Nephron (organoid): Measurements from ENCODE around the gene SPG7.

ENCODE experiments used
- H3K27ac Mint-ChIP-seq, 3 experiments: 2 replicates each; pipeline ENCODE4 v1.8.0; 2020; ENCODE audit warnings: mixed read lengths in 3 of 3, mild to moderate bottlenecking in 2 of 3, moderate library complexity in 1 of 3
- H3K27me3 Mint-ChIP-seq: 2 replicates; pipeline ENCODE4 v1.8.0; 2021; ENCODE audit warnings: low read depth, mild to moderate bottlenecking, moderate library complexity, mixed read lengths
- H3K36me3 Mint-ChIP-seq: 2 replicates; pipeline ENCODE4 v1.8.0; 2020; ENCODE audit warnings: low read depth, mixed read lengths
- H3K4me1 Mint-ChIP-seq: 2 replicates; pipeline ENCODE4 v1.8.0; 2020; ENCODE audit warnings: mixed read lengths
- H3K4me3 Mint-ChIP-seq, 3 experiments: 2 replicates each; pipeline ENCODE4 v1.8.0; 2020; ENCODE audit warnings: mild to moderate bottlenecking in 3 of 3, mixed read lengths in 3 of 3, moderate library complexity in 2 of 3
- H3K9me3 Mint-ChIP-seq: 2 replicates; pipeline ENCODE4 v1.8.0; 2020; ENCODE audit warnings: mixed read lengths
- TF ChIP-seq, protein P1 (sequence below), 3 experiments: fragments of 200-600 bp; sonication (generic); IDR thresholded peaks; one replicate each; pipeline ENCODE4 v1.5.0; 2021; ENCODE audit warnings: antibody characterized with exemption in 3 of 3; ENCODE audit not compliant: unreplicated experiment in 3 of 3

SPG7 gene

GRCh38 chr16:89581861-89582563 lies 73.8 kb downstream of the SPG7 start:
- Mint-ChIP-seq H3K27ac (no peak overlapping the region), H3K4me3 (no peak overlapping the region), H3K9me3 (no peaks in the 10 kb centered on the region), H3K4me1 (no peaks in the 10 kb centered on the region), H3K36me3 (no peaks in the 10 kb centered on the region), H3K27me3 (peaks cover 15% of the 10 kb centered on the region)
- TF ChIP-seq, protein P1, sequence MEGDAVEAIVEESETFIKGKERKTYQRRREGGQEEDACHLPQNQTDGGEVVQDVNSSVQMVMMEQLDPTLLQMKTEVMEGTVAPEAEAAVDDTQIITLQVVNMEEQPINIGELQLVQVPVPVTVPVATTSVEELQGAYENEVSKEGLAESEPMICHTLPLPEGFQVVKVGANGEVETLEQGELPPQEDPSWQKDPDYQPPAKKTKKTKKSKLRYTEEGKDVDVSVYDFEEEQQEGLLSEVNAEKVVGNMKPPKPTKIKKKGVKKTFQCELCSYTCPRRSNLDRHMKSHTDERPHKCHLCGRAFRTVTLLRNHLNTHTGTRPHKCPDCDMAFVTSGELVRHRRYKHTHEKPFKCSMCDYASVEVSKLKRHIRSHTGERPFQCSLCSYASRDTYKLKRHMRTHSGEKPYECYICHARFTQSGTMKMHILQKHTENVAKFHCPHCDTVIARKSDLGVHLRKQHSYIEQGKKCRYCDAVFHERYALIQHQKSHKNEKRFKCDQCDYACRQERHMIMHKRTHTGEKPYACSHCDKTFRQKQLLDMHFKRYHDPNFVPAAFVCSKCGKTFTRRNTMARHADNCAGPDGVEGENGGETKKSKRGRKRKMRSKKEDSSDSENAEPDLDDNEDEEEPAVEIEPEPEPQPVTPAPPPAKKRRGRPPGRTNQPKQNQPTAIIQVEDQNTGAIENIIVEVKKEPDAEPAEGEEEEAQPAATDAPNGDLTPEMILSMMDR (IDR thresholded peaks at IDR 0.05; ENCODE audit: unreplicated experiment in 3 of 3), result no peak

- Mint-ChIP-seq H3K9me3 (no peaks in the 10 kb centered on the region), H3K27ac (no peak overlapping the region), H3K27me3 (peaks cover 8% of the 10 kb centered on the region), H3K4me1 (no peaks in the 10 kb centered on the region), H3K36me3 (no peaks in the 10 kb centered on the region), H3K4me3 (no peak overlapping the region)
- TF ChIP-seq, protein P1 (IDR thresholded peaks at IDR 0.05; ENCODE audit: unreplicated experiment in 3 of 3), result no peak
These were observed 74.5 kb downstream of the SPG7 start for GRCh38 chr16:89582614-89583196.

- no peaks in the 10 kb centered on the region for H3K9me3 Mint-ChIP-seq
- H3K36me3 Mint-ChIP-seq, result no peaks in the 10 kb centered on the region
- H3K27me3 Mint-ChIP-seq, result peaks cover 2% of the 10 kb centered on the region
- H3K4me1 Mint-ChIP-seq, result no peaks in the 10 kb centered on the region
- TF ChIP-seq, protein P1 (IDR thresholded peaks at IDR 0.05; ENCODE audit: unreplicated experiment in 3 of 3), result no peak
- H3K27ac Mint-ChIP-seq, result no peak overlapping the region
- no peak overlapping the region for H3K4me3 Mint-ChIP-seq
These were observed 75.1 kb downstream of the SPG7 start for GRCh38 chr16:89583197-89583894.

GRCh38 chr16:89583895-89584644 lies 75.9 kb downstream of the SPG7 start:
- no peak overlapping the region for H3K27ac Mint-ChIP-seq
- TF ChIP-seq, protein P1 (IDR thresholded peaks at IDR 0.05; ENCODE audit: unreplicated experiment in 3 of 3), result no peak
- no peaks in the 10 kb centered on the region for H3K36me3 Mint-ChIP-seq

DNA sequence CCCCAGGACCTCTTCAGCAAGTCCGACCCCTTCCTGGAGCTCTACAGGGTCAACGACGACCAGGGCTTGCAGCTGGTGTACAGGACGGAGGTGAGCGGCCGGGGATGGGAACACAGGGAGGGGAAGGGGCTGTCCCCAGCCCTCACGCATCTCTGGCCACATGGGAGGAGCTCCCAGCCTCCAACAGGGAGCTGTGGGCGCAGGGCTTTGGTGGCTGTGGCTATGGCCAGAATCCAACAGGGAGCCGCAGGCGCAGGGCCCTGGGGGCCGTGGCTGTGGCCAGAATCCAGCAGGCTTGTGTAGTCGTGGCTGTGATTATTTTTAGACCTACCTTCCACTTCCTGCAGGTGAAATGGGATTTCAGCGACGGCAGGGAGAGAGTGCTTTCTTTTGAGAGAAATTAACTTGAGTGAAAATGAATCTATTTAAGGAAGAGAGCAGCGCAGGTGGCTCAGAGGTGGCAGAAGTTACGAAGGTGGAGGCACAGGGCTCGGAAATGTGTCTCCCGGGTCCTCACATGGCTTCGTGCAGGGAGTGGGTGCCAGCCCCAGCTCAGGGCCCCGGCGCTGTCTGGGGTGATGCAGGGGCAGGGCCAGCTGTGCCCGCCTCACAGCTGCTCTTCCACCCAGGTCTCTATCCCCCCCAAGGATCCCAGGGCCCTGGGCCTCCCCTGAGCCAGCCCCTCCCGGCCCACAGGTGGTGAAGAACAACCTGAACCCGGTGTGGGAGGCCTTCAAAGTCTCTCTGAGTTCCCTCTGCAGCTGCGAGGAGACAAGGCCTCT lies 76.8 kb downstream of the SPG7 start:
- Mint-ChIP-seq H3K27me3 (no peaks in the 10 kb centered on the region), H3K4me1 (no peaks in the 10 kb centered on the region), H3K27ac (no peak overlapping the region), H3K36me3 (no peaks in the 10 kb centered on the region), H3K9me3 (no peaks in the 10 kb centered on the region), H3K4me3 (no peak overlapping the region)
- TF ChIP-seq, protein P1 (IDR thresholded peaks at IDR 0.05; ENCODE audit: unreplicated experiment in 3 of 3), result no peak

More at GRCh38 chr16:89583895-89584644, 75.9 kb downstream of the SPG7 start:
- no peaks in the 10 kb centered on the region for H3K27me3 Mint-ChIP-seq
- H3K4me3 Mint-ChIP-seq, result no peak overlapping the region
- H3K4me1 Mint-ChIP-seq, result no peaks in the 10 kb centered on the region
- H3K9me3 Mint-ChIP-seq, result no peaks in the 10 kb centered on the region
